Stimulated activated CD4-positive, alpha-beta T cell treated with anti-CD3 and anti-CD28 coated beads, Interleukin-12 subunit alpha, Interleukin-12 subunit beta, amount 100 ng/mL, for 4 hours (primary cell): ENCODE results near the gene RPS6KA1.

ENCODE experiments used
- DNase-seq: peaks from one replicate; pipeline ENCODE4 v3.0.0-alpha.2; 2020

The RPS6KA1 gene

DNA sequence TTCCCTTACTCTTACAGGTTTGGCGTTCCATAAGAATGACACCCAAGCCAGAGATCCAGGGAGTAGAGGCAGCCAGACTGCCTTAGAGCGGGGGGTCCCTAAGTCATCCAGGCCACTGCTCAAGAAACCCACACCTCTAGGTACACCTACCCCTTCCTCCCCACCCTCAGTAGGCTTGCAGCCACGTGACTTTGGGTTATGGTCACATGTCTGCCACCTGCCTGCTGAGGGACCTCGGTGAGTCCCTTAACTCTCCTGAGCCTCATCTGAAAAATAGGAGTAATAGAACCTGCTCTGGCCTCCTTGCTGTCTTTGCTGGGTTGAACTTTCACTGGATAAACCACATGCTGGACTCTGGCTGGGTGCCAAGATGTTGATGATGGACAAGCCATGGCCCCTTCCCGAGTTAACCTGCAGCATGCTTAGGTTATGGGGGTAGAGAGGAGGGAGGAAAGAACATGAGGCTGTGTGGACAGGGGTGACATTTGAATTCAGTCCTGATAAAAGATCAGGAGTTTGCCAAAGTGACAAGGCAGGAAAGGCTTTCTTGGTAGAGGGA, 4.5 kb downstream of the RPS6KA1 start:
- DNase-seq: no peak

DNA sequence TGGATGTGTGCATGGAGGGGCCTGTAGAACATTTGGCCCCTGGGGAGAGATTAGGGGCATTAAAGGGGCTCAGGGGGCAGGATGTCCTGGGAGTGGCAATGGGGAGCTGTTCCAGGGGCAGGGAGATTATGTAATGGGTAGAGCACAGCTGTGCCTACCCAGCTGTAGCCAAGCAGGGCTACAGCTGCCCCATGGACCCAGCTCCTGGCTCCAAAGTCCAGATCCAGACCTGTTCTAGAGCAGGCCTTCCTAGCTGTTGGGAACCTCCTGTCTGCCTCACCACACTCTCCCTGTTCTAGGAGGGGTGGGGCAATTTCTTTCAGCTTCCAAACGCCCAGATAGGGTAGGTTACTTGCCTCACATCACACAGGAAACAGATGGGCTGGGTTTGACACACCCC, 5.6 kb downstream of the RPS6KA1 start:
- DNase-seq: no peak

DNA sequence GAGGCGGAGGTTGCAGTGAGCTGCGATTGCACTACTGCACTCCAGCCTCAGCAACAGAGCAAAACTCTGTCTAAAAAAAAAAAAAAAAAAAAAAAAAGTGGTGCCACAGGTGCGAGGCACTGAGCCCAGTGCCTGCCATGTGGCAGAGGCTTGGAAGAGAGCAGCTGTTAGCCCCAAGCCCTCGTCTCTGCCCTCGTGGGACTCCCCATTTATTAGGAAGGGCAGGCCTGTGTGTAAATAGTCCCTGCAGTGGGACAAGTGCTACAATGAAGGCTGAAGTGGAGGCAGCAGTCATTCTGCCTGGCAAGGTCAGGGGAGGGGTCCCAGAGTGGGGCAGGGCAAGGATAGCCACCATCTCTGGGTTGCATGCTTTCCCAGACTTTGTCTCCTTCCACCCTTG, 6.5 kb downstream of the RPS6KA1 start:
- DNase-seq: no peak

DNA sequence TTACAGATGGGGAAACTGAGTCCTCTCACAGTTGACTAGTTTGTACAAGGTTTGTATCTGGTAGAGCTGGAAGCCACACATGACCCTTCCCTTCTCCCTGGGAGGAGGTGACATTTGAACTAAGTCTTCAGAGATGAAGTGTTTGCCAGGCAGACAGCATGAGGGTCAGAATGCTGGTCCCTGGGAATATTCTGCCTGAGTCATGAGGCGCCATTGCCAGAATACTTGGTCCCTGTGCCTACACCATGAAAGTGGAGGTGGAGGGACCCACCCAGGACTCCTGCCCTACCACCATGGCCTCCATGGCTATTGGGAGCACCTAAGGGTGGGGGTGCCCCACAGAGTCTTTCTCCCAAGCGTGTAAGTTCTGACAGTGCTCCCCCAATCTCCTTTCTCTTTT, 7.0 kb downstream of the RPS6KA1 start:
- no peak for DNase-seq

DNA sequence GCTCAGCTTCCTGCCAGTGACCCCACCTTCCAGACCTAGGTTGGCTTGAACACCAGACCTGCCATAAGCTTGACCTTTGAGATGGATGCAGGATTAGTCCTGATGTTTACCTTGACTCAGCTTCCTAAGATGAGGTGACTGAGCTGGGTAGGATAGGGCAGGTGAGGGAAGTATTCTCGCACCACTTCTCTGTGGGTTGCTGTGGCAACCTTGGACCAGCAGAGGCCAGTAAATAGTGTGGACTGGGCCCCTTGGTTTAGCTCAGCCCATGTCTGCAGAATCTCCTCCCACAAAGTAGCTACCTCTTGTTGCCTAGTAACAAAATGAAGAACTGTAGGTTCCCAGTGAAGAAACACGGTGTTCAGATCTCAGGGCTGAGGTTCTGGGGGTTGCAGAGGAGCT, 8.4 kb downstream of the RPS6KA1 start:
- no peak for DNase-seq

DNA sequence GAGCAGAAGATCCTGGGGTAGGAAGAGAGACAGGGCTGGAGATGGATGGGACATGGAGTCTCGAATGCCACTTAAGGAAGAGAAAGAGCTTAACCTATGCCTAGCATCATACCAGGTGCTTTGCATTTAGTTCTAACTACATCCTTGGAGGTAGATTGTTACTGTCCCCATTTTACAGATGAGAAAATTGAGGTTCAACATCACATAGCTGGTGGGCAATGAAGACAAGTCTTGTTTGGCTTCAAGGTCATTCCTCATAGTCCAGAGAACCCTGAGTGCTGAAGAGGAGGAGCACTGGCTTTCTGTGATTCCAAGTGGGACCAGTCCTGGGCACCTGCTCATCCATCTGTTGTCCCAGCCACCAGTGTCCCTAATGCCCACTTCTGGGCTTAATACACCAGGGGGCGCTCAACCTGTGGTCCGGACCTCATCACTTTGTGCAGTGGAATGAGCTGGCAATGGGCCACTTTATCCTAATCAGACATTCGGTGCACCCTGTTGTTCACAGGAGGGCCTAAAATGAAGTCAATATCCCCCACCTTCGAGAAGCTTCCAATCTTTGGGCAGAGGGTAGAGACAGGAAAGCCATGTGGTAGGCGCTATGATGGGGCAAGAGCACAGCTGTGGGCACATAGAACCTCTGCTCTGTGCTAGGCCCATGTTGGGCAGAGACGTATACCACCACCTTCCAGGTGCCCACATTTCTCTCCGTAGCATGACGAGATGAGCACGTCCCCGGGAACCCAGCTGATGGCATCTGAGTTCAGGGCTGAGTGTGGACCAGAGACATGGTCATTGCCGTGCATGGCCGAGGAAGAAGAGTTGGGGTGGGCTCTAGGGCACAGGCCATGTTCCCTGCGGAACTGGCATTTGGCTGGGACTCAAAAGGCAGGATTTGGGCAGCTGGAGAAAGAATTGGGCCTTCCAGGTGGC, 9.2 kb downstream of the RPS6KA1 start:
- DNase-seq: peak; percentile 34

DNA sequence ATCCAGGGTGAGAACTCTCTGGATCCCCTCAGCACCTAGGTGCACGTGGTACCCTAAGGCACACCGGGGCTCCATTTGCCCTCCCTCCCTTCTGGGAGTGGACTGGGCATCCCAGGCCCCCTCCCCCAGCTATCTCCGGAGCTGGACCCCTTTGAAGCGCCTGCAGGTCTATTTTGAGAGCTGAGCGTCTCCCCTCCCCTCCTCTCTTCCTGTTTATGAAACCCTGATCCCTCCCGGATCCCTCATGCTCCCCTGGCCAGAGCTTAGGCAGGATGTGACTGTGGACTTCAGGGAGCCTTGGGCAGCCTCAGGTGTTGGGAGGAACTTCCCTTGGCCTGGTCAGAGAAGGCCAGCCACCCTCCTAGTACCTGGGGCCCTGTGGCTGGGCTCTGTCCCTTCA, 10.2 kb downstream of the RPS6KA1 start:
- DNase-seq: no peak

DNA sequence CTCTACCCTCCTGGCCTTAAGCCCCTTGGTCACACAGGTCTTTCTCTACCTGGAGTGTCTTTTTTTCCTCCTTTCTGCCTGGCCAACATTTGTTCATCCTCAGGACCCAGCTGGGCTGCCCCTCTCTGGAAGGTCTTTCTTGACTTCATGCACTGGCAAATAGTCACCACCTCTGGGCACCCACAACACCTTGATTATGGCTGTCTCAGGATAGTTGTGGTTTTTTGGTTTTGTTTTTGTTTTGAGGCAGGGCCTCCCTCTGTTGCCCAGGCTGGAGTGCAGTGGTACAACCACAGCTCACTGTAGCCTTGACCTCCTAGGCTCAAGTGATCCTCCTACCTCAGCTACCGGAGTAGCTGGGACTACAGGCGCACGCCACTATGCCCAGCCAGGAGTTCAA, 10.8 kb downstream of the RPS6KA1 start:
- DNase-seq: no peak

DNA sequence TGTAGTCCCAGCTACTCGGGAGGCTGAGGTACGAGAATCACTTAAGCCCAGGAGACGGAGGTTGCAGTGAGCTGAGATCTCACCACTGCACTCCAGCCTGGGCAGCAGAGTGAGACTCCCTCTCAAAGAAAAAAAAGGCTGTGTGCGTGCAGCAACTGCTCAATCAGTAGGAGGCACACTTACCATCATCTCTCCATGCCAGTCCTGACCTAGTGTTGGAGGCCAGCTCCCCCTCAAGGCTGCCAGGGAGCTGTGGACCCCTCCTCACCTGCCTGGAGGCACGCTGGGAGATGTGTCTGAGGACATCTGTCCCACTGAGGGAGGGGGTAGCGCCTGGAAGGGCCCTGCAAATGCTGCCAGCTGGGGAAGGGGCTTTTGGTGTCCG, 11.9 kb downstream of the RPS6KA1 start:
- no peak for DNase-seq

DNA sequence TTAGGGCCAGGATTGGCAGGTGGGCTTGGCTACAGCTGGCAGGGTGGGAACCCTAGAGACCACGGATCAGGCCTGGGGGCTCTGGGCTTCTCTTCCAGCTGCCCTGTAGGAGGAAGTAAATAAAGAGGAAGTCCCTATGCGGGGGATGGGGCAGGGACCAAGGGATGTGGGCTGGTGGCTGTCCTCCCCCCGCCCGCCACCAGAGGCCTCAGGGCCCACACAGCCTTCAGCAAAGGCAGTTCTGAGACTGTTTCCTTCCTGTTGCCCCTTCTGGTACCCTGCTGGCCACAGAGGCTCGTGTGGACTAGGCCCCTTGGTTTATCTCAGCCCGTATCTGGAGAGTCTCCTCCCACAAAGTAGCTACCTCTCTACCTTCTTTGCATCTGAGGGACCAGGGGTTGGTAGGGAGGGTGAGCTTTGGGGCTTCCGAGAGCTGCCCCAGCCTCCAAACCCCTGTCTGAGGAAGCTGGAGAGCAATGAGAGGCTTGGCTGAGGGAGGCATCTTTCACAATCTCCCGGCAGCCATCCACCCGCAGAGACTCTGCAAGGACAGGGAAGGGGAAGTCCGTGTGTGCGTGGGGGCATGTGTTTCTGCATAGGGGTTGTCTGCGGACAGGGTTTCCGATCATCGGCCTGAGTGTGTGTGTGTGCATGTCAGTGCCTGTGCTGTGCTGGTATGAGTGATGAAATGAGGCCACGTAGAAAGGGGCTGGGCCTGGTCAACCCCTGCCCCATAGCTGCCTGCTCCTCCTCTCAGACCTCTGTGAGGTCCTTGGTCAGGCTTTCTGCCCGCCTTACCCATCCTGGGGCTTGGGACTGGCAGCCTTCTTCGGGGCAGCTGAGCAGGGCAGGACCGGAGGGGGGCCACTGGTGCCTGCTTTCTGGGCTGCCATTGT, 12.5 kb downstream of the RPS6KA1 start:
- peak; percentile 58 for DNase-seq

DNA sequence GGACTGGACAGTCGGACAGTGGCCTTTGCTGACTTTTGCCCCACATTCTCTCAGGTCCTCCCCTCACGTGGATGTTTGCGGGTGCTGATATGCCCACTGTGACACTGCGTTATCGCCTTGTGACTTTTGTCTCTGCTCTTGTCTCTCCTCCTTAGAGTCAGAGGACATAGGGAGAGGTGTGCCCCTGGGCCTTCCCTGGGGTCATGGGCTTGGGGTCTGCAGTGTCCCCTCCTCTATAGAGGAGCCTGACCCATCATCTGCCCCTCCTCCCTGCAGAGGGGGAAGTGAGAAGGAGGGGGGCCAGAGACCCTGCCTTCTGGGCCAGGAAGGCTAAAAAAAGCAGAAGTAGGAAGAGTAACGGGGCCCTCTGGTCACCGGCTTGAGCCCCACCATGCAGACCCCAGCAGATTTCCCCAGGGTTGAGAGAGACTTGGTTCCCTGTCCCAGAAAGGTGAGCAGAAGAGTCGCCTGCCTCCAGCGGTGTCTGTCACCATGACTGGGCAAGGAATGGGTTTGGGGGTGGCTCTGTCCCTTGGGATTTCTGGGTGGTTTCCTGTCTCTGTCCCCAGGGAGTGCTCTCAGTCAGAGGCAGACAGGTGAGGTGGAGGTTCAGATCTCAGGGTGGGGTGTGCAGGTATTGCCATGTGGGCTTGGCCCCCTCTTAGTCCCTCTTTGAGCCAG, 13.3 kb downstream of the RPS6KA1 start:
- DNase-seq: no peak

DNA sequence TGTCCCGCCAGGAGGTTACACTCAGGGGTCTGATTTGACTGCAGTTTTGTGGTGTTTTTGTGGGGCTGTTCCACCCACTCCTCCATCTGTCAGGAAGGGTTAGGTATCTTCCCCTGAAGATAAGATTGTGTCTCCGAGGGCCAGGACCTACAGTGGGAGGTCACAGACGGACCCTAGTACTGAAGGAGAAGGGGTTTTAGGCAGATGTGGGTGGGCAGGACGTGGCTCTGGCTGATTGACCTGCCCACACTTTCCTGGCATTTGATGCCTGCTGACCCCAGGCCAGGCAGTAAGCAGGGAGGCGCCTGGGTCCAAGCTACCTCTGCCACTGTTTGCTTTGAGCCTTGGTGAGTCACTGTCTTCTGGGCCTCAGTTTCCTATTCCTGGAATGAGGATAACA, 13.9 kb downstream of the RPS6KA1 start:
- DNase-seq: no peak

DNA sequence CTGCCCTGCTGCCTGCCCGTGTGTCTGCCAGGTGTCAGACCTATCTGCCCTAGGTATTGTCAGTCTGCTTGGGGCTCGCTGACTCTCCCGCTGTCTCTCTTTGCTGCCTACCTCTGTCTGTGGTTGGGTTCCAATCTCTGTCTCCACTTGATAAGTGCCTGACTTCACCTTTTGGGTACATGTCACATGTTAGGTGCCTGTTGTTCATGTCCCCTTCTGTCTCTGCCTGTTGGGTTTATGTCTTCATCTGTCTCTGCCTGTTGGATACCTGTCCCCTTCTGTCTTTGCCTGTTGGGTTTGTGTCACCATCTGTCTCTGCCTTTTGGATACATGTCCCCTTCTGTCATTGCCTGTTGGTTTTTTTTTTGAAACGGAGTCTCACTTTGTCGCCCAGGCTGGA, 14.6 kb downstream of the RPS6KA1 start:
- no peak for DNase-seq

DNA sequence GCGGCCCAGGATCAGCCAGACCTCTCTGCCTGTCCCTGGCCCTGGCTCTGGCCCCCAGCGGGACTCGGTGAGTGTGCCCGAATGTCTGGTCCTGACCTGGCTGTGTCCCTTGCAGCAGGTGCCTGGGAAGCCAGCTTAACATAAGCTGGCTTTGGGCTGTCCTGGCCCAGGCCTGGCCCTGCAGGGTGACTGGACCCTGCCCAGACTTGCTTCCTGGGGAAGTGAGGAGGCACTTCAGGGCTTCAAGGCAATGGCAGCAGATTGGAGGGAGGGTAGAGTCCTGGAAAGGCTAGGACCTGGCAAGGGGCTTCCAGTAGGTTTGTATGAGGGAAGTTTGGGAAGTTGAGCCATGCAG, 16.4 kb downstream of the RPS6KA1 start:
- DNase-seq: no peak

DNA sequence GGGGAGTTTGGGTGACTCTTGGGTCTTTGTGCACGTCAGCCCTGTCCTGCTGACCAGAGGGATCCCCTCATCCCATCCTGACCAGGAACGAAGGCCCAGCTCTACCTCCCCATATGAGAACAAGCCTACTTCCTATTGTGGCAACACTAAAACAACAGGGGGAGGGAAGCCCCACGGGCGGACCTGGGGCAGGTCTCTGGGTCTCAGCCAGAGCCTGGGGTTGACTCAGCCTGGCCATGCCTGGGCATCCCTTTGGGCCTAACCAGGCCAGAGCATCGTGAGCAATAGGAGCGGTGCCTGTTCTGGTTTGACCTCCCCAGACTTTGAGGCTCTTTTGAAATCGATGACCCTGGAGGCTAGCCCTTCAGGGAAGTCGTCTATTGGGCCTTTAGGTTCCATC, 16.8 kb downstream of the RPS6KA1 start:
- DNase-seq: no peak

DNA sequence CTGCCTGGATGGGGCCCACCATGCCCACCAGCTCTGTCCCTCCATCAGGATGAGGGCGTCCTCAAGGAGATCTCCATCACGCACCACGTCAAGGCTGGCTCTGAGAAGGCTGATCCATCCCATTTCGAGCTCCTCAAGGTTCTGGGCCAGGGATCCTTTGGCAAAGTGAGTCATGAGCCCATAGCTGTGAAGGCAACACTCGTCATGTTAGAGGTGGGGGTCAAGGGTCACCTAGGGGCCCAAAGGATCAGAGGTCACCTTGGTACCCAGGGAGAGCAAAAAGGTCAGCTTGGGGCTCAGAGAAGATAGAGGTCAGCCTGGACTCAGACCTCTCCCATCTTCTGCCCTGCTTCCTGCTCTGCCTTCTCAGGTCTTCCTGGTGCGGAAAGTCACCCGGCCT, 17.3 kb downstream of the RPS6KA1 start:
- no peak for DNase-seq

DNA sequence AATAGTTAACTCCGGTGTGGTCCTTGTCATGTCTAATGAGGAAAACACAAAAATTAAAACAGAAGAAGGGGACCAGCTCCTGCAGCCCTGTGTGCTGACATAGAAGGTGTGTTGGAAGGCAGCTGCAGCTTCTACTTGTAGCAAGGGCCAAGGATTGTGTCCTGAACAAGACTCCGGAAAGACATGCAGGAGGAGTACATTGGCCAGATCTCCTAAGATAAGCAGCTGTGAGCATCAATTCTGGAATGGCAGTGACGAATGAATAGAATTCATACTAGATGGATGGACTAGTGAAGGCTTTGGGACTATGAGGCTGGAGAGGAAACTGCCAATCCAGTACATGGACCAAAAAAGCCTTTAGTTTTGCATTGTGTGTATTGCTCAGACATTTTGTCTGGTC, 19.3 kb downstream of the RPS6KA1 start:
- DNase-seq: no peak

DNA sequence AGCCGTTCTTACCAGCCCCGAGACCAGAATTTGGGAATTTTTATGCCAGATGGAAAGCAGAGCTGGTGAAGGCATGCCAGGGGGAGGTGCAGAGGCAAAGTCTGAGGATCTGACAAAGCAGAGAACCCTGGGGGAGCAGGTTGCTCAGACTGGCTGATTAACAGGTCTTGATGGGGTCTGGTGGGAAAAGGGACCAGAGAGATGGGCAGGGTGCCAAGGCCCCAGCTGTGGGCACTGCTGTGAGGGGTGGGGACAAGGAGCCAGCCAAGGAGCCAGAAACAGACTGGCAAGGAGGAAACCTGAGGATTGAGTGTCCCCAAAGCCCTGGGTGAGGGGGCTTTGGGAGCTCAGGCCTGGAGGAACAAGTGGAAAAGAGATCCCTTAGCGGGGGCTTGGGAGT, 21.4 kb downstream of the RPS6KA1 start:
- no peak for DNase-seq

DNA sequence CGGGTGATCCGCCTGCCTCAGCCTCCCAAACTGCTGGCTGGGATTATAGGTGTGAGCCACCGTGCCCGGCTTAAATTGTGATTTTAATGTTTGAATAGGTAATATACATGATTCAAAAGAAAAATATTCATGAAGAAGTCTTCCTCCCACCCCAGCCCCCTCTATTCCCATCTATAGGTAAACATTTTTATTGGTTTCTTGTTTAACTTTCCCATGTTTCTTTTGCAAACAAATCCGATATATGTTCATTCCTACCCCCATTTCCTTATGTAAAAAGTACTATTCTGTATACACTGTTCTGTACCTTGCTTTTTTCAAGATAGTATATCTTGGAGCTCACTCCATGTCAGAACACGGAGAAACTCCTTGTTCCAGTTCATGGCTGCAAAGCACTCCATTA, 23.2 kb downstream of the RPS6KA1 start:
- no peak for DNase-seq

DNA sequence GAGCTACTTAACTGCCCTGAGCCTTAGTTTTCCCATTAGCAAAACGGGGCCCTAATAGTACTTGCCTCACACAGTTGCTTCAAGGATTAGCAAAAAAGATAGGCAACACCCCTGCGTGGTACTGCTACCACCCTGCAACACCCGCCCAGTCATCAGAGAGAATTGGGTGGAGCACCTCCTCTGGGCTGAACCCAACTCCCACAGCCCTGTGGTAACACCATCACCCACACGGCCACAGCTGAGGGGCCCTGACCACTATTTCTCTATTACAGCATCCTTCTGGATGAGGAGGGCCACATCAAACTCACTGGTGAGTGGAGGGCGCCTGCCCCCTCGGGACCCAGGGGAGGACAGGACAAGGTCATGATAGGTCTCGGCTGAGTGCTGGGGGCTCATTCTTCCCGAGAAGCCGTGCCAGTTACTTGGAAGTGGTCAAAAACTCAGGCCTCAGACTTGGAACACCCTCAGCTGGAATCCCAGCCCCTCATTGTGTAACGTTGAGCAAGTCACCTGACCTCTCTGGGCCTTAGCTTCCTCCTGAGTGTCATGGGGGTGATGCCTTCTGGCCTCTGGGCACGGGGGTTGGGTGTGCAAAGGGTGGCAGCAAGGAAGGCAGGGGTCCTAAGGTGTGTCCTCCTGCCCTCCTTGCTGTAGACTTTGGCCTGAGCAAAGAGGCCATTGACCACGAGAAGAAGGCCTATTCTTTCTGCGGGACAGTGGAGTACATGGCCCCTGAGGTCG, 24.6 kb downstream of the RPS6KA1 start:
- no peak for DNase-seq

DNA sequence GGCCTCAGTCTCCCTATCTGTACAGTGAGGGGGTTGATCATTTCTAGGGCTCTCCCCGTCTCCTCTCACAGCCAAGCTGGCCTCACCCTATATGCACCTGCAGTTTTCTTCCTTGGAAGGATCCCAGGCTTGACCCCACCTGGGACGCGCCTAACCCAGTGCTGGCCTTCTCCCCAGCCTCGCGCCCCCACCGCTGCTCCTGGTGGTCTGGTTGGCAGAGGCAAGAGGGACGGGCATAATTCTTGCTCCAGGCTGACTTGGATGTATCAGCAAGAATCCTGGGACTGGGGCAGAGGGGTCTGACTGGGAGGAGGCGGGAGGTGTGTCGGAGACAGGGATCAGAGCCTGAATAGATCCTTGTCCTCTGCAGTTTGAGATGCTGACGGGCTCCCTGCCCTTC, 25.2 kb downstream of the RPS6KA1 start:
- no peak for DNase-seq

DNA sequence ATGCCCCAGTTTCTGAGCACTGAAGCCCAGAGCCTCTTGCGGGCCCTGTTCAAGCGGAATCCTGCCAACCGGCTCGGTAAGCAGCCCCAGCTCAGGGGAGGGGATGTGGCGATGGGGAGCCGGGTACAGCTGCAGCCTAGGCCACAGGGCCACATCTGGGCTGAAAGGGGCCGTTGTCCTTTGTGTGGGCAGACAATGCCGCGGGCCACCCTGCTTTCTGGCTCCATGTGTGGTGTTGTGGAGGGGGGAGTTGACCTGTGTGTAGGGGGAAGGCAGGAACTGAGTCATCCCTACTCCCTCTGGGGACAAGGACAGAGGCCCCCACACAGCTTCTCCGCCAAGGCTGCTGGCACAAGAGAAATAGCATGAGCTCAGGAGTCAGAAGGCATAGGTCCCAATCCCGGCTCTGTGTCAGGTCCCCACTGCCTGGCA, 26.0 kb downstream of the RPS6KA1 start:
- DNase-seq: no peak
